ENCODE data around the gene HMGCR. TPM values are rescaled to one million over a fixed set of nuclear protein-coding genes. Genes with fewer than 3 reads are reported as not detected.

HMGCR gene
- polyA plus RNA-seq, 2 of the 4 experiments (the other 2 are of a cell fraction): 25.9 to 35.0 TPM

DNA sequence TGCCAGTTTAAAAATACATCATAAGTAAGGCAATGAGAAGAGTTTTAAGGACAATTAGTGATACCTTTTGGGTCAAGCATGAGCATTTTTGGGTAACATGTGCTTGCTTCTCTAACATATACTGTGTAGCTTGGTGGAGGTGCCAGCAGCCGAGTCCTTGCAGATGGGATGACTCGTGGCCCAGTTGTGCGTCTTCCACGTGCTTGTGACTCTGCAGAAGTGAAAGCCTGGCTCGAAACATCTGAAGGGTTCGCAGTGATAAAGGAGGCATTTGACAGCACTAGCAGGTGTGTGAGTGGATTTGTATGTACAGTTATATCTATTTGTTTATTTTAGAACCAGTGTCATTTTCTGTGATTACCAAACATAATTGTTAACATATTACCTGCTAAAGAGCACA lies 18.2 kb downstream of the HMGCR start:
- Histone ChIP-seq H3K4me3 (no peak overlapping the region), H3K9me3 (no peaks in the 10 kb centered on the region), H3K4me2 (no peak overlapping the region), H3K4me1 (no peaks in the 10 kb centered on the region), H3K27ac (no peak overlapping the region)
- ChIA-PET POLR2A (interaction anchor here (0.9 kb wide), 1 partner anchor 18 kb away, joined by 3 read pairs; the partner anchor contains the start of gene HMGCR), CTCF (interaction anchor here (1.3 to 2.9 kb wide), 2 partner anchors 118 to 119 kb away, joined by 3 to 14 read pairs; partner anchors contain the start of gene ANKRD31)
- WGBS (ENCODE audit: missing lambda C conversion rate): 90% methylated on average over 6 of the region's 6 CpGs
- ATAC-seq (no peak), DNase-seq (ENCODE audit: low read depth in 1 of 2, low spot score in 1 of 2) (no peak), FAIRE-seq (peak; percentile 49)
- TF ChIP-seq TP53 (CRISPR knock-in tag; IDR thresholded peaks at IDR 0.05) (no peak), FOSB (CRISPR knock-in tag; IDR thresholded peaks at IDR 0.05) (no peak), SMC3 (IDR thresholded peaks at IDR 0.05) (no peak), CHD4 (IDR thresholded peaks at IDR 0.05; ENCODE audit: borderline replicate concordance) (no peak), CBX8 (IDR thresholded peaks at IDR 0.05) (no peak), EP300 (IDR thresholded peaks at IDR 0.05) (no peak), SREBF2 (IDR thresholded peaks at IDR 0.05) (no peak), ZC3H11A (IDR thresholded peaks at IDR 0.05) (no peak), NR3C1 (IDR thresholded peaks at IDR 0.05) (no peak), RFX5 (IDR thresholded peaks at IDR 0.05) (no peak), GATA3 (IDR thresholded peaks at IDR 0.05; ENCODE audit: borderline replicate concordance) (no peak), HEYL (CRISPR knock-in tag; IDR thresholded peaks at IDR 0.05) (no peak)
- TF ChIP-seq, protein P1, sequence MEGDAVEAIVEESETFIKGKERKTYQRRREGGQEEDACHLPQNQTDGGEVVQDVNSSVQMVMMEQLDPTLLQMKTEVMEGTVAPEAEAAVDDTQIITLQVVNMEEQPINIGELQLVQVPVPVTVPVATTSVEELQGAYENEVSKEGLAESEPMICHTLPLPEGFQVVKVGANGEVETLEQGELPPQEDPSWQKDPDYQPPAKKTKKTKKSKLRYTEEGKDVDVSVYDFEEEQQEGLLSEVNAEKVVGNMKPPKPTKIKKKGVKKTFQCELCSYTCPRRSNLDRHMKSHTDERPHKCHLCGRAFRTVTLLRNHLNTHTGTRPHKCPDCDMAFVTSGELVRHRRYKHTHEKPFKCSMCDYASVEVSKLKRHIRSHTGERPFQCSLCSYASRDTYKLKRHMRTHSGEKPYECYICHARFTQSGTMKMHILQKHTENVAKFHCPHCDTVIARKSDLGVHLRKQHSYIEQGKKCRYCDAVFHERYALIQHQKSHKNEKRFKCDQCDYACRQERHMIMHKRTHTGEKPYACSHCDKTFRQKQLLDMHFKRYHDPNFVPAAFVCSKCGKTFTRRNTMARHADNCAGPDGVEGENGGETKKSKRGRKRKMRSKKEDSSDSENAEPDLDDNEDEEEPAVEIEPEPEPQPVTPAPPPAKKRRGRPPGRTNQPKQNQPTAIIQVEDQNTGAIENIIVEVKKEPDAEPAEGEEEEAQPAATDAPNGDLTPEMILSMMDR (IDR thresholded peaks at IDR 0.05): no peak
- TF ChIP-seq, protein P2, sequence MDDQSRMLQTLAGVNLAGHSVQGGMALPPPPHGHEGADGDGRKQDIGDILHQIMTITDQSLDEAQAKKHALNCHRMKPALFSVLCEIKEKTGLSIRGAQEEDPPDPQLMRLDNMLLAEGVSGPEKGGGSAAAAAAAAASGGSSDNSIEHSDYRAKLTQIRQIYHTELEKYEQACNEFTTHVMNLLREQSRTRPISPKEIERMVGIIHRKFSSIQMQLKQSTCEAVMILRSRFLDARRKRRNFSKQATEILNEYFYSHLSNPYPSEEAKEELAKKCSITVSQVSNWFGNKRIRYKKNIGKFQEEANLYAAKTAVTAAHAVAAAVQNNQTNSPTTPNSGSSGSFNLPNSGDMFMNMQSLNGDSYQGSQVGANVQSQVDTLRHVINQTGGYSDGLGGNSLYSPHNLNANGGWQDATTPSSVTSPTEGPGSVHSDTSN (IDR thresholded peaks at IDR 0.05): no peak

DNA sequence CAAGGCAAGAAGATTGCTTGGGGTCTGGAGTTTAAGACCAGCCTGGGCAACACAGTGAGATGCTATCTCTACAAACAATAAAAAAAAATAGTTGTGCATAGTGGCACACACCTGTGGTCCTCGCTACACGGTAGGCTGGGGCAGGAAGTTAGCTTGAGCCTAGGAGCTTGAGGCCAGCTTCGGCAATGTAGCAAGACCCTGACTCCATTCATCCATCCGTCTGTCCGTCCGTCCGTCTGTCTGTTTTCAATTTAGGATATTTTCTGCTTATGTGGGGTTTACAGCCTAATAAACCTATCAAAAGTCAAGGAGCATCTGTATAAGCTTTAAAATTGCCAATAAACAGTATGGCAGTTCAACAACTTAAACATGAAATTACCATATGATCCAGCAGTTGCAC lies 19.7 kb downstream of the HMGCR start:
- Histone ChIP-seq H3K4me3 (no peak overlapping the region), H3K9me3 (no peaks in the 10 kb centered on the region), H3K27ac (no peak overlapping the region), H3K4me2 (no peak overlapping the region), H3K4me1 (no peaks in the 10 kb centered on the region)
- ChIA-PET CTCF (interaction anchor here (0.9 to 1.3 kb wide), 2 partner anchors 12 to 120 kb away, joined by 3 to 4 read pairs; partner anchors contain the start of gene ANKRD31), POLR2A (interaction anchor here (1.0 kb wide), 1 partner anchor 20 kb away, joined by 3 read pairs; the partner anchor contains the start of gene HMGCR)
- no peak for TF ChIP-seq ZSCAN20 (CRISPR knock-in tag; IDR thresholded peaks at IDR 0.05)
- TF ChIP-seq, protein P2 (IDR thresholded peaks at IDR 0.05): no peak
- no peak for TF ChIP-seq KDM1A (IDR thresholded peaks at IDR 0.05; ENCODE audit: low read depth)
- TF ChIP-seq, protein P3, sequence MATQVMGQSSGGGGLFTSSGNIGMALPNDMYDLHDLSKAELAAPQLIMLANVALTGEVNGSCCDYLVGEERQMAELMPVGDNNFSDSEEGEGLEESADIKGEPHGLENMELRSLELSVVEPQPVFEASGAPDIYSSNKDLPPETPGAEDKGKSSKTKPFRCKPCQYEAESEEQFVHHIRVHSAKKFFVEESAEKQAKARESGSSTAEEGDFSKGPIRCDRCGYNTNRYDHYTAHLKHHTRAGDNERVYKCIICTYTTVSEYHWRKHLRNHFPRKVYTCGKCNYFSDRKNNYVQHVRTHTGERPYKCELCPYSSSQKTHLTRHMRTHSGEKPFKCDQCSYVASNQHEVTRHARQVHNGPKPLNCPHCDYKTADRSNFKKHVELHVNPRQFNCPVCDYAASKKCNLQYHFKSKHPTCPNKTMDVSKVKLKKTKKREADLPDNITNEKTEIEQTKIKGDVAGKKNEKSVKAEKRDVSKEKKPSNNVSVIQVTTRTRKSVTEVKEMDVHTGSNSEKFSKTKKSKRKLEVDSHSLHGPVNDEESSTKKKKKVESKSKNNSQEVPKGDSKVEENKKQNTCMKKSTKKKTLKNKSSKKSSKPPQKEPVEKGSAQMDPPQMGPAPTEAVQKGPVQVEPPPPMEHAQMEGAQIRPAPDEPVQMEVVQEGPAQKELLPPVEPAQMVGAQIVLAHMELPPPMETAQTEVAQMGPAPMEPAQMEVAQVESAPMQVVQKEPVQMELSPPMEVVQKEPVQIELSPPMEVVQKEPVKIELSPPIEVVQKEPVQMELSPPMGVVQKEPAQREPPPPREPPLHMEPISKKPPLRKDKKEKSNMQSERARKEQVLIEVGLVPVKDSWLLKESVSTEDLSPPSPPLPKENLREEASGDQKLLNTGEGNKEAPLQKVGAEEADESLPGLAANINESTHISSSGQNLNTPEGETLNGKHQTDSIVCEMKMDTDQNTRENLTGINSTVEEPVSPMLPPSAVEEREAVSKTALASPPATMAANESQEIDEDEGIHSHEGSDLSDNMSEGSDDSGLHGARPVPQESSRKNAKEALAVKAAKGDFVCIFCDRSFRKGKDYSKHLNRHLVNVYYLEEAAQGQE (IDR thresholded peaks at IDR 0.05): no peak
- no peak for TF ChIP-seq HOXA7 (CRISPR knock-in tag; IDR thresholded peaks at IDR 0.05)
- TF ChIP-seq POLR2AphosphoS2 (conservative IDR thresholded peaks at IDR 0.05; ENCODE audit: low read length): no peak
- TF ChIP-seq, protein P4, sequence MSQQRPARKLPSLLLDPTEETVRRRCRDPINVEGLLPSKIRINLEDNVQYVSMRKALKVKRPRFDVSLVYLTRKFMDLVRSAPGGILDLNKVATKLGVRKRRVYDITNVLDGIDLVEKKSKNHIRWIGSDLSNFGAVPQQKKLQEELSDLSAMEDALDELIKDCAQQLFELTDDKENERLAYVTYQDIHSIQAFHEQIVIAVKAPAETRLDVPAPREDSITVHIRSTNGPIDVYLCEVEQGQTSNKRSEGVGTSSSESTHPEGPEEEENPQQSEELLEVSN (IDR thresholded peaks at IDR 0.05; ENCODE audit: borderline replicate concordance, low read depth): no peak
- no peak for FAIRE-seq
- ATAC-seq: no peak
- 96% methylated on average over 7 of the region's 7 CpGs for WGBS (ENCODE audit: missing lambda C conversion rate)
- DNase-seq (ENCODE audit: low read depth in 1 of 2, low spot score in 1 of 2): no peak

Data from A549 (cell line).